PC-9 (cell line): ENCODE measurements around the gene BCAR1. TPM values are rescaled to one million over a fixed set of nuclear protein-coding genes. Genes with fewer than 3 reads are reported as not detected.

Experiments used
- BruUV-seq: library from RNA; stranded (reverse); fragments of 400-500 nt; replicated peaks from 2 replicates; lab custom pipeline; 2021; lab: Mats Ljungman, UMichigan
- CTCF ChIA-PET: fragments of 300-600 bp; sonication (Branson Sonifier 250); formaldehyde crosslinking; loops from one replicate; lab custom pipeline; 2022; ENCODE audit warnings: antibody characterized with exemption; lab: Charles Lee
- POLR2A ChIA-PET: fragments of 300-600 bp; sonication (Branson Sonifier 250); formaldehyde crosslinking; loops from one replicate; lab custom pipeline; 2022; ENCODE audit warnings: antibody characterized with exemption; ENCODE audit not compliant: unreplicated experiment; lab: Charles Lee
- DNase-seq, 2 experiments: peaks; one replicate each; pipeline versions ENCODE4 v3.0.0 to v3.0.0-alpha.2; 2015 to 2022; ENCODE audit warnings: mixed read lengths in 1 of 2
- H2AFZ ChIP-seq: fragments of 200-600 bp; sonication (generic); 2 replicates; pipeline ENCODE4 v1.8.1; 2017; ENCODE audit warnings: antibody characterized with exemption
- H3F3A ChIP-seq: fragments of 200-600 bp; sonication (generic); 2 replicates; pipeline ENCODE4 v1.8.1; 2017; ENCODE audit warnings: antibody characterized with exemption, mild to moderate bottlenecking, low read depth; ENCODE audit not compliant: insufficient read depth
- H3K27ac ChIP-seq: fragments of 200-600 bp; sonication (generic); 2 replicates; pipeline ENCODE4 v1.6.1; 2016; ENCODE audit warnings: mixed run types
- H3K27me3 ChIP-seq: fragments of 200-600 bp; sonication (generic); 2 replicates; pipeline ENCODE4 v1.6.1; 2016; ENCODE audit warnings: low read depth, mixed run types; ENCODE audit not compliant: insufficient read depth
- H3K36me3 ChIP-seq: fragments of 200-600 bp; sonication (generic); 2 replicates; pipeline ENCODE4 v1.6.1; 2016; ENCODE audit warnings: low read depth, mixed run types
- H3K4me1 ChIP-seq: fragments of 200-600 bp; sonication (generic); replicated peaks from 2 replicates; pipeline ENCODE4 v1.6.1; 2016; ENCODE audit warnings: mixed run types; ENCODE audit not compliant: insufficient read depth
- H3K4me2 ChIP-seq: fragments of 200-600 bp; sonication (generic); 2 replicates; pipeline ENCODE4 v1.6.1; 2017; ENCODE audit warnings: mixed run types
- H3K4me3 ChIP-seq: fragments of 200-600 bp; sonication (generic); 2 replicates; pipeline ENCODE4 v1.6.1; 2016; ENCODE audit warnings: mixed run types
- H3K79me2 ChIP-seq: fragments of 200-600 bp; sonication (generic); 2 replicates; pipeline ENCODE4 v1.6.1; 2017; ENCODE audit warnings: low read depth, mixed run types
- H3K9me2 ChIP-seq: fragments of 200-600 bp; sonication (generic); 2 replicates; pipeline ENCODE4 v1.8.1; 2017; ENCODE audit warnings: mild to moderate bottlenecking; ENCODE audit not compliant: insufficient read depth
- H3K9me3 ChIP-seq: fragments of 200-600 bp; sonication (generic); 2 replicates; pipeline ENCODE4 v1.8.1; 2016; ENCODE audit warnings: low read depth; ENCODE audit not compliant: insufficient read depth
- H4K20me1 ChIP-seq: fragments of 200-600 bp; sonication (generic); 2 replicates; pipeline ENCODE4 v1.8.1; 2017; ENCODE audit not compliant: insufficient read depth
- CTCF ChIP-seq: fragments of 200-600 bp; sonication (generic); conservative IDR thresholded peaks from 2 replicates; pipeline ENCODE4 v1.6.1; 2017; ENCODE audit warnings: mixed run types, antibody characterized with exemption, mild to moderate bottlenecking, moderate library complexity
- EZH2 ChIP-seq: fragments of 200-600 bp; sonication (generic); IDR thresholded peaks from 2 replicates; pipeline ENCODE4 v1.8.0; 2017; ENCODE audit warnings: antibody characterized with exemption, low read depth
- intact Hi-C: fragments of 100-400 bp; cut with micrococcal nuclease; formaldehyde crosslinking; loops from one replicate; pipeline ENCODE4 v1.10.0; 2022; ENCODE audit not compliant: unreplicated experiment
- total RNA-seq: library from RNA; stranded (reverse); gene quantifications from 2 replicates; pipeline ENCODE4 v1.2.3, GENCODE V29; 2021

BCAR1 gene
- total RNA-seq, 1 experiment from 2014 or later: 53.9 TPM

GRCh38 chr16:75238853-75239541 lies 12.4 kb downstream of the BCAR1 start:
- CTCF ChIA-PET: no interaction called here
- no peak overlapping the region for H2AFZ ChIP-seq
- no peaks in the 10 kb centered on the region for H3K9me2 ChIP-seq

GRCh38 chr16:75238132-75238852 lies 13.1 kb downstream of the BCAR1 start:
- Histone ChIP-seq H3K4me2 (no peak overlapping the region), H3K27me3 (no peaks in the 10 kb centered on the region), H3K9me2 (no peaks in the 10 kb centered on the region), H3K9me3 (no peaks in the 10 kb centered on the region), H3K36me3 (peaks cover 10% of the 10 kb centered on the region; the same call in 1 of the 2 replicates), H4K20me1 (peaks cover 8% of the 10 kb centered on the region), H3K4me3 (no peak overlapping the region), H3K79me2 (peaks cover 37% of the 10 kb centered on the region), H2AFZ (no peak overlapping the region), H3K4me1 (peaks cover 12% of the 10 kb centered on the region), H3K27ac (no peak overlapping the region), H3F3A (peaks cover 7% of the 10 kb centered on the region; the same call in 1 of the 2 replicates)
- intact Hi-C loops: no loop called here
- DNase-seq: peak in 1 of 2 experiments; percentile 36
- BruUV-seq: no TSS peak
- POLR2A ChIA-PET: no interaction called here
- CTCF ChIA-PET: no interaction called here
- TF ChIP-seq EZH2: no peak
- TF ChIP-seq CTCF: no peak

More at GRCh38 chr16:75238853-75239541, 12.4 kb downstream of the BCAR1 start:
- H3K4me1 ChIP-seq: peaks cover 16% of the 10 kb centered on the region
- DNase-seq: no peak
- TF ChIP-seq EZH2 (no peak), CTCF (no peak)
- H4K20me1 ChIP-seq: peaks cover 8% of the 10 kb centered on the region
- no peaks in the 10 kb centered on the region for H3K27me3 ChIP-seq
- peaks cover 10% of the 10 kb centered on the region; the same call in 1 of the 2 replicates for H3K36me3 ChIP-seq
- peaks cover 7% of the 10 kb centered on the region; the same call in 1 of the 2 replicates for H3F3A ChIP-seq
- intact Hi-C loops: no loop called here
- H3K4me3 ChIP-seq: no peak overlapping the region
- no TSS peak for BruUV-seq
- no peak overlapping the region for H3K27ac ChIP-seq
- H3K79me2 ChIP-seq: peaks cover 42% of the 10 kb centered on the region
- no peak overlapping the region for H3K4me2 ChIP-seq
- POLR2A ChIA-PET: no interaction called here
- H3K9me3 ChIP-seq: no peaks in the 10 kb centered on the region

- BruUV-seq: no TSS peak
- peaks cover 32% of the 10 kb centered on the region for H3K79me2 ChIP-seq
- H3K27ac ChIP-seq: no peak overlapping the region
- no peaks in the 10 kb centered on the region for H3K9me2 ChIP-seq
- H4K20me1 ChIP-seq: peaks cover 8% of the 10 kb centered on the region
- peaks cover 12% of the 10 kb centered on the region for H3K4me1 ChIP-seq
- ChIA-PET POLR2A (no interaction called here), CTCF (no interaction called here)
- TF ChIP-seq EZH2 (no peak), CTCF (no peak)
- H3K4me2 ChIP-seq: no peak overlapping the region
- peaks cover 10% of the 10 kb centered on the region; the same call in 1 of the 2 replicates for H3K36me3 ChIP-seq
- intact Hi-C loops: no loop called here
- H3K27me3 ChIP-seq: no peaks in the 10 kb centered on the region
- no peak overlapping the region for H3K4me3 ChIP-seq
- H3K9me3 ChIP-seq: no peaks in the 10 kb centered on the region
- H2AFZ ChIP-seq: no peak overlapping the region
- H3F3A ChIP-seq: peaks cover 7% of the 10 kb centered on the region; the same call in 1 of the 2 replicates
- DNase-seq: no peak
Measured at GRCh38 chr16:75237398-75238131, 13.9 kb downstream of the BCAR1 start.
